Natural killer cell (primary cell): ENCODE results near the gene NUP62CL. TPM values are rescaled to one million over a fixed set of nuclear protein-coding genes. Genes with fewer than 3 reads are reported as not detected.

Experiments used
- ATAC-seq, 3 donors: fragments of 150-1000 bp in 2 of 3; fragments of 200-7000 bp in 1 of 3; cut with Tn5 transposase; 1 replicate in 1 of 3; 2 replicates in 2 of 3; pipeline ENCODE4 v1.10.0; 2021; ENCODE audit warnings: mild to moderate bottlenecking in 2 of 3, moderate library complexity in 2 of 3
- DNase-seq, 2 donors: peaks; one replicate each; pipeline versions ENCODE4 v3.0.0 to v3.0.0-alpha.2; 2013 to 2021; ENCODE audit warnings: mixed read lengths in 1 of 2
- H3K27ac ChIP-seq: one replicate; pipeline ENCODE4 v1.5.1; 2013; ENCODE audit warnings: mild to moderate bottlenecking, low read length
- H3K27me3 ChIP-seq: one replicate; pipeline ENCODE4 v1.6.1; 2013; ENCODE audit warnings: low read length; ENCODE audit not compliant: control insufficient read depth, insufficient read depth
- H3K36me3 ChIP-seq: one replicate; pipeline ENCODE4 v1.6.1; 2013; ENCODE audit warnings: low read length; ENCODE audit not compliant: control insufficient read depth, insufficient read depth
- H3K4me1 ChIP-seq: one replicate; pipeline ENCODE4 v1.6.1; 2013; ENCODE audit warnings: low read length; ENCODE audit not compliant: control insufficient read depth, insufficient read depth
- H3K4me3 ChIP-seq: one replicate; pipeline ENCODE4 v1.5.1; 2013; ENCODE audit warnings: low read length
- H3K9me3 ChIP-seq: one replicate; pipeline ENCODE4 v1.6.1; 2013; ENCODE audit warnings: low read length; ENCODE audit not compliant: control insufficient read depth, insufficient read depth
- H3K27ac Mint-ChIP-seq, 2 donors: one replicate each; pipeline ENCODE4 v1.8.0; 2022; ENCODE audit warnings: mild to moderate bottlenecking in 2 of 2, mixed read lengths in 2 of 2, moderate library complexity in 1 of 2
- H3K27me3 Mint-ChIP-seq, 2 donors: one replicate each; pipeline ENCODE4 v1.8.0; 2022; ENCODE audit warnings: low read depth in 2 of 2, mixed read lengths in 2 of 2
- H3K36me3 Mint-ChIP-seq: one replicate; pipeline ENCODE4 v1.8.0; 2022; ENCODE audit warnings: mixed read lengths
- H3K4me1 Mint-ChIP-seq, 2 donors: one replicate each; pipeline ENCODE4 v1.8.0; 2022; ENCODE audit warnings: mixed read lengths in 2 of 2
- H3K4me3 Mint-ChIP-seq: one replicate; pipeline ENCODE4 v1.8.0; 2022; ENCODE audit warnings: mild to moderate bottlenecking, moderate library complexity, mixed read lengths
- H3K9me3 Mint-ChIP-seq, 2 donors: one replicate each; pipeline ENCODE4 v1.8.0; 2022; ENCODE audit warnings: mixed read lengths in 2 of 2
- CTCF ChIP-seq: fragments of 200-600 bp; IDR thresholded peaks from one replicate; pipeline ENCODE4 v1.8.0; 2022; ENCODE audit warnings: antibody characterized with exemption
- WGBS: methylation state at CpG from one replicate; pipeline ENCODE4 v1.1.7; 2013; ENCODE audit warnings: missing lambda C conversion rate; ENCODE audit not compliant: insufficient coverage; 5-methylcytosine and 5-hydroxymethylcytosine counted together
- intact Hi-C: fragments of 100-400 bp; cut with micrococcal nuclease; formaldehyde crosslinking; loops from one replicate; pipeline ENCODE4 v1.14.2; 2022
- total RNA-seq, 4 donors: library from RNA; stranded (reverse); fragments of 120-200 nt in 1 of 4; gene quantifications; one replicate each; pipeline versions ENCODE4 v1.2.3 to v1.2.4, GENCODE V29; 2013 to 2022

NUP62CL gene
- total RNA-seq, 3 donors from 2014 or later (not counting 1 experiment from before 2014, with no cell fraction given): 0.82 to 3.1 (median 1.2) TPM

- Histone ChIP-seq H3K27me3 (no peaks in the 10 kb centered on the region), H3K27ac (no peak overlapping the region), H3K4me3 (no peak overlapping the region), H3K36me3 (no peaks in the 10 kb centered on the region), H3K9me3 (no peaks in the 10 kb centered on the region), H3K4me1 (no peaks in the 10 kb centered on the region)
- ATAC-seq: no peak
- Mint-ChIP-seq H3K27ac (no peak overlapping the region), H3K4me3 (no peak overlapping the region), H3K9me3 (no peaks in the 10 kb centered on the region), H3K4me1 (no peaks in the 10 kb centered on the region), H3K36me3 (peaks cover 7% of the 10 kb centered on the region), H3K27me3 (peaks cover 0 to 36% of the 10 kb centered on the region in 2 donors)
- TF ChIP-seq CTCF: no peak
- intact Hi-C loops: no loop called here
- DNase-seq: no peak
- WGBS: 100% methylated on average over 1 of the region's 1 CpG
These were observed 8.9 kb downstream of the NUP62CL start for GRCh38 chrX:107197319-107197718.

- Histone ChIP-seq H3K36me3 (no peaks in the 10 kb centered on the region), H3K27me3 (no peaks in the 10 kb centered on the region), H3K9me3 (no peaks in the 10 kb centered on the region), H3K27ac (no peak overlapping the region), H3K4me3 (no peak overlapping the region), H3K4me1 (no peaks in the 10 kb centered on the region)
- Mint-ChIP-seq H3K9me3 (no peaks in the 10 kb centered on the region), H3K27ac (no peak overlapping the region), H3K4me3 (no peak overlapping the region), H3K27me3 (peaks cover 15 to 55% of the 10 kb centered on the region in 2 donors), H3K36me3 (no peaks in the 10 kb centered on the region), H3K4me1 (peaks cover 7 to 9% of the 10 kb centered on the region in 2 donors)
- intact Hi-C loops: no loop called here
- DNase-seq: no peak
- no peak for ATAC-seq
- TF ChIP-seq CTCF: no peak
These were observed 34.7 kb downstream of the NUP62CL start for GRCh38 chrX:107171369-107172102.

DNA sequence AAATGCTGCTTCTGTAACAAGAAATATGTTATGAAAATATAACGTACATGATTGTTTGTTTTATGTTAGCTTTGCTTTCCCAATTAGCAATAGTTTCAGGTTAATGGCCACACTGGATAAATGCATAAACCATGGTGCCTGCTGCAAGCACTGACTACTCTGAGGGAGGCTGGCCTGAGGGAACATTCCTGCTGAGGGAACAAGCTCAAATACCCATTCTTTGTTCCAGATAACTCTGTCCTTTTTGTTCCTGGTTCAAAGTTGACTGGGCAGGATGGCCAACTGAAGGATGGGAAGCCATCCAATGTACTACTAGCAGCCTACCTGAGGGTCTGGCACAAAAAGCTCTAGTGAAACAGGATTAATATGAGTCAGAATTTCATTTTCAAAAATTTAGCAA, 37.5 kb downstream of the NUP62CL start:
- Histone ChIP-seq H3K9me3 (no peaks in the 10 kb centered on the region), H3K4me3 (no peak overlapping the region), H3K27ac (no peak overlapping the region), H3K4me1 (no peaks in the 10 kb centered on the region), H3K27me3 (no peaks in the 10 kb centered on the region), H3K36me3 (no peaks in the 10 kb centered on the region)
- DNase-seq (no peak), ATAC-seq (no peak)
- Mint-ChIP-seq H3K4me3 (no peak overlapping the region), H3K36me3 (peaks cover 7% of the 10 kb centered on the region), H3K27me3 (peaks cover 21 to 56% of the 10 kb centered on the region in 2 donors), H3K9me3 (no peaks in the 10 kb centered on the region), H3K4me1 (peaks cover 10 to 11% of the 10 kb centered on the region in 2 donors), H3K27ac (no peak overlapping the region)
- WGBS: 100% methylated on average over 1 of the region's 1 CpG
- TF ChIP-seq CTCF: no peak
- intact Hi-C loops: loop anchor here (5.0 kb wide), 2 partner anchors 39 to 51 kb away; partner anchors contain the start of genes DNAAF6, NUP62CL and RBM41

- TF ChIP-seq CTCF: no peak
- Mint-ChIP-seq H3K4me3 (no peak overlapping the region), H3K9me3 (no peaks in the 10 kb centered on the region), H3K27ac (no peak overlapping the region), H3K36me3 (peaks cover 7% of the 10 kb centered on the region), H3K4me1 (peaks cover 10 to 11% of the 10 kb centered on the region in 2 donors), H3K27me3 (peaks cover 25 to 61% of the 10 kb centered on the region in 2 donors)
- ATAC-seq: no peak
- no peaks in the 10 kb centered on the region for H3K4me1 ChIP-seq
- no peak overlapping the region for H3K27ac ChIP-seq
- H3K27me3 ChIP-seq: no peaks in the 10 kb centered on the region
- no peaks in the 10 kb centered on the region for H3K36me3 ChIP-seq
- no peak overlapping the region for H3K4me3 ChIP-seq
- intact Hi-C loops: loop anchor here (5.0 kb wide), 2 partner anchors 39 to 51 kb away; partner anchors contain the start of genes DNAAF6, NUP62CL and RBM41
- no peaks in the 10 kb centered on the region for H3K9me3 ChIP-seq
- no peak for DNase-seq
These were observed 38.0 kb downstream of the NUP62CL start for GRCh38 chrX:107168257-107168656.
